ENCODE measurements around the gene POLDIP2.

The POLDIP2 gene

DNA sequence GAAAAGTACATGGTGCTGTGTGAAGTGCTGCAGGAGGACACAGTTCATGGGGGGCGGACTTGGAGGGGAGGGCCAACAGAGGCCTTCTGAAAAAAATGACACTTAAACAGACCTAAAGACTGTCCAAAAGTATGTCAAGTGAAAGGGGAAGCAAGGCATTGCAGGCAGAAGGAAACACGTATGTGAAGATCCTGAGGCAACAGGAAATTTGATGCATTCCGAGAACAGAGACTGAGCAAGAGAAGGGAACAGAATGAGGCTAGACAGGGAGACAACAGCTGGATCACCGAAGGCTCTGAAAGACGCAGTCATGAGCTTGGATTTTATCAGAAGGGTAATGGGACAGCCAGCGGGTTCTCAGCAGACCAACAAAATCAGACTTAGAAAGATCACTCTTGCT lies 23.2 kb downstream of the POLDIP2 start:
- TF ChIP-seq, protein P1, sequence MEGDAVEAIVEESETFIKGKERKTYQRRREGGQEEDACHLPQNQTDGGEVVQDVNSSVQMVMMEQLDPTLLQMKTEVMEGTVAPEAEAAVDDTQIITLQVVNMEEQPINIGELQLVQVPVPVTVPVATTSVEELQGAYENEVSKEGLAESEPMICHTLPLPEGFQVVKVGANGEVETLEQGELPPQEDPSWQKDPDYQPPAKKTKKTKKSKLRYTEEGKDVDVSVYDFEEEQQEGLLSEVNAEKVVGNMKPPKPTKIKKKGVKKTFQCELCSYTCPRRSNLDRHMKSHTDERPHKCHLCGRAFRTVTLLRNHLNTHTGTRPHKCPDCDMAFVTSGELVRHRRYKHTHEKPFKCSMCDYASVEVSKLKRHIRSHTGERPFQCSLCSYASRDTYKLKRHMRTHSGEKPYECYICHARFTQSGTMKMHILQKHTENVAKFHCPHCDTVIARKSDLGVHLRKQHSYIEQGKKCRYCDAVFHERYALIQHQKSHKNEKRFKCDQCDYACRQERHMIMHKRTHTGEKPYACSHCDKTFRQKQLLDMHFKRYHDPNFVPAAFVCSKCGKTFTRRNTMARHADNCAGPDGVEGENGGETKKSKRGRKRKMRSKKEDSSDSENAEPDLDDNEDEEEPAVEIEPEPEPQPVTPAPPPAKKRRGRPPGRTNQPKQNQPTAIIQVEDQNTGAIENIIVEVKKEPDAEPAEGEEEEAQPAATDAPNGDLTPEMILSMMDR (IDR thresholded peaks at IDR 0.05; ENCODE audit: extremely low read depth, missing control alignments): no peak
- DNase-seq (ENCODE audit: low spot score): no peak

DNA sequence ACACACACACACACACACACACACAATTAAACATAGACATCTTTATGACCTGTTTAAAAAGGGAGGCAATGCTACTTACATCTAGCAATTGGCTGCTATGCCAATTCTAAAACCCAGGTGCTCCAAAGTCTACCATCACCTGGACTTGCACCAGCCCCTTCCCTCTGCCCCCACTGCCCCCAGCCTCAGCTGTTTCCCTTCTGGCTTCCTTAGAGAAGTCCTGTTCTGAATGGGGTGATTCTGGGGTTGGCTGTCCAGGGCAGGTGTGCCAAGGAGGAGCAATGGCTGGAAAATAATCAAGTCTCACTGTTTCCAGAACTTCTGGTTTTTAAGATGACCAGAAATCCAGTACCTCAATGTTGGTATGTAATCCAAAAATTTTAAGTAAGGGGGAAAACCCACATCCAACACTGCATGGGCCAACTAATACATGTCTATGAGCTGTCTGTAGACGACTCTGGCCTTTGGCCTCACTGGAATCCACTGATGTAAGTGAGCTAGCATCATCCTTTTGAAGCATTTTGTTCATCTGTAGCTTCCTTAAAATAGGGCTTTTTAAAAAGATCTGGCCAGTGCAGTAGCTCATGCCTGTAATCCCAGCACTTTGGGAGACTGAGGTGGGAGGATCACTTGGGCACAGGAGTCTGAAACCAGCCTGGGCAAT lies 24.1 kb downstream of the POLDIP2 start:
- TF ChIP-seq, protein P1 (IDR thresholded peaks at IDR 0.05; ENCODE audit: extremely low read depth, missing control alignments): no peak
- DNase-seq (ENCODE audit: low spot score): no peak

DNA sequence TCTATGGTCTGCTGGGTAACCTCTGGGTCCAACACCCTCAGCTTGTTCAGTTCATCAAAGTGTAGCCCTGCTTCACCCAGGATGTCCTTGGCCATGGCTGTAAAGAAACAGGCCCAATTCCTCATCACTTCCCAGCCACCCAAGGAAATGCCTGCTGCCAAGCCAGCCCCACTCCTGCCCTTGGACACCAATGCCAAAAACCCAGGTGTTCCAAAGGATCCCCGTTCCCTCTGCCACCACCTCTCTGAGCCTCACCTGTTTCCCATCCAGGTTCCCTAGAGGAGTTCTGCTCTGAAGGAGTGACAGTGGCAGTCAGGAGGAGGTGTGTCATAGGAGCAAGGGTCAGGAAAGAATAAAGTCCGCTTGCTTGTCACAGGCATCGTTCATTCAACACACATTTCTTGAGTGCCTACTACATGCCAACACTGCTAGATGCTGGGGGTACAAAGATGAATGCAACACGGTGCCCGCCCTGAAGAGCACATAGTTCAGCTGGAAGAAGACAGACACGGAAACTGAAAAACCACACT lies 25.4 kb downstream of the POLDIP2 start:
- no peak for DNase-seq (ENCODE audit: low spot score)
- TF ChIP-seq, protein P1 (IDR thresholded peaks at IDR 0.05; ENCODE audit: extremely low read depth, missing control alignments): no peak

DNA sequence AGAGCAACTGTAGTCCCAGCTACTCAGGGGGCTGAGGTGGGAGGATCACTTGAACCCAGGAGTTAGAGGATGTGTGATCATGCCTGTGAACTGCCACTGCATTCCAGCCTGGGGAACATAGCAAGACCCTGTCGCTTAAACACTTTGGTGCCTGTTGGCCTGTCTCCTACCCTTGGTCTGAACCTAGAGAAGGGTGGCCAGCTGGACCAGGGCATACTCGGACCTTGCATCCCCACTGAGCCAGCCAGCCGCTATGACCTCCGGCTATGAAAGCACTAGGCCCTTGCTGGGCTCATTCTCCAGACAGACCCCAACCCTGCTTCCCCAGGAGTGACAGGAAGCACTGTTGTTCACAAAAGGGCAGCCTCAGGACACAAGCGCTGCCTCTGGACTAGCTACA lies 26.7 kb downstream of the POLDIP2 start:
- TF ChIP-seq, protein P1 (IDR thresholded peaks at IDR 0.05; ENCODE audit: extremely low read depth, missing control alignments): no peak
- no peak for DNase-seq (ENCODE audit: low spot score)

DNA sequence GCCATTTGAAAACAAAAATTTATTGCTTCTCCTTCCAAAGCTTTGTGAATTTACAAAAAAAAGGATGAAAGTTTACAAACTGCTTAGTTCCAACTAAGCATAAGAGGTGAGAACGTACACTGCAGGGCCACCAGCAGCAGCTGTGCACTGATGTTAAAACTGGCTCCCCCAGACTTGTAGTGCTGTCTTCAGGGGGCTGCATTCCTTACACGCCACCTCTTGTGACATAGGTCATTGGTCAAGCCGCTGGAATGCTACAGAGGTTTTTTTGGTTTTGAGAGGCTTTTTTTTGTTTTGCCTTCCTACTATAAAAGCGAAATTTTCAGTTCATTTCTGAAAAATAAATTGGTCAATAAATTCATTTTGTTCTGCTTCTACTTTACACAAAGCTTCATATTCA lies 29.0 kb downstream of the POLDIP2 start:
- DNase-seq (ENCODE audit: low spot score): no peak
- TF ChIP-seq, protein P1 (IDR thresholded peaks at IDR 0.05; ENCODE audit: extremely low read depth, missing control alignments): no peak

DNA sequence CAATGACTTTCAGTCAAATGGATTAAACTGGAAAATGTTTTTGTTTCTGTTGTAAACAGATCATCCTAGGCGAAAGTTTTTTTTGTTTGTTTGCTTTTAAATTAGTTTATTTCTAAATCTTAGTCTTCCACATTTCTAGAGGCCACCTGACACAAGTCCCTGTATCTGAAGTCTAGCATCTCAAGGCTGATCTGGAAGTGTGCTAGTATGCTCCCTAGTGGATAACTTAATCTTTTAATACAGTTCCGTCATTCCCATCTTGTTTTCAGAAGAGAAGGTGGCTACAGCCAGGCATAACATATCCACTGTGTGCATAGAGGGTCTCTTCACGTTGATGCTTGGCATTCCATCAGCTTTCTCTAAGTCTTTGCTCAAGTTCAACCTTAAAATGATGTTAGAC lies 29.6 kb downstream of the POLDIP2 start:
- TF ChIP-seq, protein P1 (IDR thresholded peaks at IDR 0.05; ENCODE audit: extremely low read depth, missing control alignments): no peak
- no peak for DNase-seq (ENCODE audit: low spot score)

DNA sequence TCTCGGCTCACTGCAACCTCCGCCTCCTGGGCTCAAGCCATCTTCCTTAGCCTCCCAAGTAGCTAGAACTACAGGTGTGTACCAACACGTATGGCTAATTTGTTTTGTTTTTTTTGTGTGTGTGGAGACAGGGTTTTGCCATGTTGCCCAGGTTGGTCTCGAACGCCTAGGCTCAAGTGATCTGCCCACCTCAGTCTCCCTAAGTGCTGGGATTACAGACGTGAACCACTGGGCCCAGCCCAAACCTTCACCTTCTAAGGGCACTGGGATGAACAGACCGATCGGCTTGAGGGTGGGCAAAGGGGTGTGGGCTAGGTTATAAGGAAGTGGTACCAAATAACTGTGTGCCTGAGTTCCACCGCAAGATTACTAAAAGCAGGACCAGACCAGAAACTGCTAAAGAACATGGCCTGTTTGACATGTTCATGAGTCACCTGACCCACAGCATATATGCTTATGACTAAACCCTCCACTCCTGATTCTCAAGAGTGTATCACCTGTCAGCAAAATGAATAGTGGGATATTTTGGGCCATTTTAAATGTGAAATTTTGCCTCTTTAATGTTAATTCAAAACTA lies 30.2 kb downstream of the POLDIP2 start:
- TF ChIP-seq, protein P1 (IDR thresholded peaks at IDR 0.05; ENCODE audit: extremely low read depth, missing control alignments): no peak

More for the DNA sequence above, 30.2 kb downstream of the POLDIP2 start:
- peak; percentile 38 for DNase-seq (ENCODE audit: low spot score)
